H9 (cell line): Measurements from ENCODE around the gene CCDC134. TPM values are rescaled to one million over a fixed set of nuclear protein-coding genes. Genes with fewer than 3 reads are reported as not detected.
A peak's percentile ranks its signal among the peaks of the same experiment; 100 is the strongest.

Source experiments
- DNase-seq: peaks from one replicate; pipeline ENCODE4 v3.0.0-alpha.2; 2017
- H2AFZ ChIP-seq: one replicate; pipeline ENCODE4 v1.6.1; 2013; ENCODE audit warnings: mild to moderate bottlenecking, low read length, control low read depth, moderate library complexity
- H2AK5ac ChIP-seq: 2 replicates; pipeline ENCODE4 v1.6.1; 2013; ENCODE audit warnings: low read length, control low read depth, mixed read lengths; ENCODE audit not compliant: insufficient read length
- H2BK120ac ChIP-seq: one replicate; pipeline ENCODE4 v1.6.1; 2013; ENCODE audit warnings: low read depth, mild to moderate bottlenecking, low read length, control low read depth, inconsistent platforms; ENCODE audit not compliant: poor library complexity, severe bottlenecking
- H2BK12ac ChIP-seq: 2 replicates; pipeline ENCODE4 v1.6.1; 2013; ENCODE audit warnings: low read length, control low read depth, mixed read lengths, low read depth; ENCODE audit not compliant: insufficient read length
- H2BK15ac ChIP-seq: 2 replicates; pipeline ENCODE4 v1.6.1; 2013; ENCODE audit warnings: low read depth, low read length, control low read depth
- H2BK20ac ChIP-seq: one replicate; pipeline ENCODE4 v1.6.1; 2013; ENCODE audit warnings: low read depth, mild to moderate bottlenecking, low read length, control low read depth, inconsistent platforms; ENCODE audit not compliant: poor library complexity, severe bottlenecking
- H2BK5ac ChIP-seq: 2 replicates; pipeline ENCODE4 v1.6.1; 2013; ENCODE audit warnings: low read length, control low read depth, mixed read lengths; ENCODE audit not compliant: insufficient read length
- H3K14ac ChIP-seq: 2 replicates; pipeline ENCODE4 v1.6.1; 2013; ENCODE audit warnings: low read length, control low read depth; ENCODE audit not compliant: insufficient read depth
- H3K18ac ChIP-seq: 2 replicates; pipeline ENCODE4 v1.6.1; 2013; ENCODE audit warnings: low read depth, mild to moderate bottlenecking, mixed read lengths, low read length, control low read depth; ENCODE audit not compliant: insufficient read length
- H3K23ac ChIP-seq: 2 replicates; pipeline ENCODE4 v1.6.1; 2013; ENCODE audit warnings: low read length, control low read depth, mixed read lengths, low read depth; ENCODE audit not compliant: insufficient read length
- H3K23me2 ChIP-seq: 2 replicates; pipeline ENCODE4 v1.6.1; 2013; ENCODE audit warnings: low read depth, mild to moderate bottlenecking, mixed read lengths, low read length, control low read depth; ENCODE audit not compliant: insufficient read length, poor library complexity, severe bottlenecking
- H3K27ac ChIP-seq: 2 replicates; pipeline ENCODE4 v1.5.1; 2013; ENCODE audit warnings: low read length, control low read depth, mixed read lengths, low read depth; ENCODE audit not compliant: insufficient read length
- H3K27me3 ChIP-seq: 2 replicates; pipeline ENCODE4 v1.6.1; 2013; ENCODE audit warnings: low read length, control low read depth, inconsistent platforms; ENCODE audit not compliant: insufficient read depth
- H3K4ac ChIP-seq: 2 replicates; pipeline ENCODE4 v1.6.1; 2013; ENCODE audit warnings: low read depth, mild to moderate bottlenecking, control low read depth, inconsistent platforms, low read length, moderate library complexity
- H3K4me1 ChIP-seq: 2 replicates; pipeline ENCODE4 v1.6.1; 2013; ENCODE audit warnings: low read length, control low read depth, inconsistent platforms; ENCODE audit not compliant: insufficient read depth
- H3K4me2 ChIP-seq: 2 replicates; pipeline ENCODE4 v1.6.1; 2013; ENCODE audit warnings: low read length, control low read depth, mixed read lengths; ENCODE audit not compliant: insufficient read length, insufficient read depth
- H3K56ac ChIP-seq: 2 replicates; pipeline ENCODE4 v1.6.1; 2013; ENCODE audit warnings: low read depth, mild to moderate bottlenecking, mixed read lengths, low read length, control low read depth; ENCODE audit not compliant: insufficient read length
- H3K79me1 ChIP-seq: 2 replicates; pipeline ENCODE4 v1.6.1; 2013; ENCODE audit warnings: low read depth, mild to moderate bottlenecking, moderate library complexity, low read length, control low read depth, inconsistent platforms; ENCODE audit not compliant: insufficient read depth, poor library complexity, severe bottlenecking
- H3K79me2 ChIP-seq: 2 replicates; pipeline ENCODE4 v1.6.1; 2013; ENCODE audit warnings: low read length, control low read depth, inconsistent platforms; ENCODE audit not compliant: insufficient read depth
- H3K9ac ChIP-seq: 2 replicates; pipeline ENCODE4 v1.6.1; 2013; ENCODE audit warnings: low read length, control low read depth, mixed read lengths; ENCODE audit not compliant: insufficient read length; ENCODE audit errors: extremely low read depth
- H3K9me3 ChIP-seq: one replicate; pipeline ENCODE4 v1.6.1; 2013; ENCODE audit warnings: low read depth, low read length, inconsistent platforms; ENCODE audit not compliant: control insufficient read depth
- H3T11ph ChIP-seq: one replicate; pipeline ENCODE4 v1.6.1; 2013; ENCODE audit warnings: mild to moderate bottlenecking, low read length, control low read depth, inconsistent platforms
- H4K20me1 ChIP-seq: one replicate; pipeline ENCODE4 v1.6.1; 2013; ENCODE audit not compliant: control insufficient read depth, insufficient read length, insufficient read depth
- H4K5ac ChIP-seq: 2 replicates; pipeline ENCODE4 v1.6.1; 2013; ENCODE audit warnings: low read depth, mild to moderate bottlenecking, mixed read lengths, low read length, control low read depth; ENCODE audit not compliant: insufficient read length
- H4K8ac ChIP-seq: replicated peaks from 2 replicates; pipeline ENCODE4 v1.6.1; 2013; ENCODE audit warnings: low read length, control low read depth, mixed read lengths, low read depth; ENCODE audit not compliant: insufficient read length
- H4K91ac ChIP-seq: 2 replicates; pipeline ENCODE4 v1.6.1; 2013; ENCODE audit warnings: low read depth, mild to moderate bottlenecking, moderate library complexity, mixed read lengths, low read length, control low read depth; ENCODE audit not compliant: insufficient read length
- H3K27ac Mint-ChIP-seq, 3 experiments: 2 replicates in 2 of 3; 3 replicates in 1 of 3; pipeline ENCODE4 v1.8.0; 2020 to 2021; ENCODE audit warnings: mixed read lengths in 3 of 3, mild to moderate bottlenecking in 1 of 3, moderate library complexity in 1 of 3
- H3K27me3 Mint-ChIP-seq: 2 replicates; pipeline ENCODE4 v1.8.0; 2021; ENCODE audit warnings: low read depth, mild to moderate bottlenecking, moderate library complexity, mixed read lengths
- H3K36me3 Mint-ChIP-seq, 3 experiments: 2 replicates in 2 of 3; 3 replicates in 1 of 3; pipeline ENCODE4 v1.8.0; 2020 to 2021; ENCODE audit warnings: low read depth in 3 of 3, mixed read lengths in 3 of 3; ENCODE audit not compliant: insufficient read depth in 1 of 3
- H3K4me1 Mint-ChIP-seq, 2 experiments: 2 replicates each; pipeline ENCODE4 v1.8.0; 2020; ENCODE audit warnings: mixed read lengths in 2 of 2
- H3K4me3 Mint-ChIP-seq, 2 experiments: 2 replicates in 1 of 2; 3 replicates in 1 of 2; pipeline ENCODE4 v1.8.0; 2020 to 2021; ENCODE audit warnings: mild to moderate bottlenecking in 2 of 2, mixed read lengths in 2 of 2, moderate library complexity in 1 of 2
- H3K9me3 Mint-ChIP-seq, 2 experiments: 2 replicates in 1 of 2; 3 replicates in 1 of 2; pipeline ENCODE4 v1.8.0; 2020; ENCODE audit warnings: mild to moderate bottlenecking in 2 of 2, mixed read lengths in 2 of 2, moderate library complexity in 1 of 2
- CTCF ChIP-seq: fragments of 200-600 bp; sonication (generic); conservative IDR thresholded peaks from 3 replicates; pipeline ENCODE4 v1.8.0; 2021; ENCODE audit warnings: antibody characterized with exemption, mild to moderate bottlenecking
- WGBS: extraction: QIAGEN DNeasy Blood & Tissue Kit; methylation state at CpG from one replicate; pipeline ENCODE4 v1.1.7; 2013; ENCODE audit warnings: missing lambda C conversion rate, low lambda C conversion rate, mixed read lengths; ENCODE audit not compliant: insufficient read length; ENCODE audit errors: extremely low coverage; 5-methylcytosine and 5-hydroxymethylcytosine counted together
- total RNA-seq: library from RNA; stranded (reverse); gene quantifications from 2 replicates; pipeline ENCODE4 v1.2.1, GENCODE V29; 2021

CCDC134 gene
- total RNA-seq, 1 experiment from 2014 or later, result 20.7 TPM

GRCh38 chr22:41826430-41827383 lies 26.2 kb downstream of the CCDC134 start:
- H3K79me1 ChIP-seq, result no peaks in the 10 kb centered on the region
- H2BK20ac ChIP-seq, result no peak overlapping the region
- no peak overlapping the region for H2BK120ac ChIP-seq
- H3K4me3 Mint-ChIP-seq, result no peak overlapping the region
- H3K4ac ChIP-seq, result no peak overlapping the region
- no peak overlapping the region for H4K91ac ChIP-seq
- no CpG with 5 or more reads among the region's 11 CpGs for WGBS
- H3K23me2 ChIP-seq, result no peaks in the 10 kb centered on the region
- no peak overlapping the region for H2AK5ac ChIP-seq
- no peaks in the 10 kb centered on the region for H3K9me3 ChIP-seq
- no peaks in the 10 kb centered on the region for H3K9me3 Mint-ChIP-seq
- no peak overlapping the region for H4K8ac ChIP-seq
- no peak overlapping the region for H3K56ac ChIP-seq
- no peak overlapping the region for H3K18ac ChIP-seq
- H2AFZ ChIP-seq, result no peak overlapping the region
- no peak overlapping the region for H3K4me2 ChIP-seq
- no peak overlapping the region; the same call in 1 of the 2 replicates for H3K14ac ChIP-seq
- no peak overlapping the region for H4K5ac ChIP-seq
- no peaks in the 10 kb centered on the region for H3K79me2 ChIP-seq
- H3K9ac ChIP-seq, result no peak overlapping the region
- no peak overlapping the region for H3K23ac ChIP-seq
- no peaks in the 10 kb centered on the region; the same call in 1 of the 2 replicates for H3K27me3 Mint-ChIP-seq
- peaks cover 34 to 40% of the 10 kb centered on the region in 2 experiments for H3K4me1 Mint-ChIP-seq
- H4K20me1 ChIP-seq, result no peaks in the 10 kb centered on the region
- no peak for DNase-seq
- H3K27me3 ChIP-seq, result no peaks in the 10 kb centered on the region
- H3K36me3 Mint-ChIP-seq, result peaks cover 8 to 21% (median 15%) of the 10 kb centered on the region in 3 experiments
- peaks cover 5% of the 10 kb centered on the region; the same call in 1 of the 2 replicates for H3K4me1 ChIP-seq
- H2BK15ac ChIP-seq, result no peak overlapping the region
- H2BK5ac ChIP-seq, result no peak overlapping the region
- H3K27ac Mint-ChIP-seq, result peak overlapping the region in 1 of 3 experiments; percentile 7; a peak in 2 of 7 replicates
- TF ChIP-seq CTCF, result no peak
- no peak overlapping the region for H2BK12ac ChIP-seq
- no peak overlapping the region for H3T11ph ChIP-seq
- H3K27ac ChIP-seq, result no peak overlapping the region
